Measurements from ENCODE around the gene SLC25A34.

SLC25A34 gene

DNA sequence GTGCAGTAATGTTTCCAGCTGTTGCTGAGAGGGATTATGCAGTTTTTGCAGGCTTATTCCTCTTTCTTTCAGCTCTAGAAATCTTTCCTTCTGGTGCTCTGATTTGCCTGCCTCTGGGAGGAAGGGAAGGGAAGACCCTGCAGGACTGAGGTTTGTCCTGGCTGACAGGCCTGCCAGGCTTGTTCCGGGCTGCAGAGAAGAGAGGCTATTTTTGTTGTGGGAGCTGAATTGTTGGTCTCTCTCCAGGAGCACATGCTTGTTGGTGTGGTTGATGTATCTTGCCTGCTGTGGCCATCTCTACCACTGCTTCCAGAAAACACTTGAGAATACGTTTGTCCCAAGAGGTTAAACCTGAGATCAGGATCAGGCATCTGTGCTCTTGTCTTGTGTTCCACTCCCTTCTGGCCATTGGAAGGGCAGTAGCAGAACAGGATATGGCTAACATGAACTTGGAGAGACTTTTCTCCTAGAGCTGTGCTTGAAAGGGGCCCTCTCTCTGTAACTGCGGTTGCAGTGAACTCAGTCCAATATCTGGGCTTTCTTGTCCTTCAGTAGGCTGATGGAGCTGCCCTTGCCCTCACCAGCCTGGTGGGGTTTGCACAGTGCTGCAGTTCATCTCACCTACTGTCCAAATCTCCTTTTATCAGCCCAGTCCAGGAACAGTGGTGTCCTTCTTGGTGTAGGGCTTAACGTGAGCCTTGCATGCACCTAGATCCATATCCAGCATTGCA is 21.5 kb upstream of the SLC25A34 start:
- peak; percentile 72 for DNase-seq (ENCODE audit: low spot score)

DNA sequence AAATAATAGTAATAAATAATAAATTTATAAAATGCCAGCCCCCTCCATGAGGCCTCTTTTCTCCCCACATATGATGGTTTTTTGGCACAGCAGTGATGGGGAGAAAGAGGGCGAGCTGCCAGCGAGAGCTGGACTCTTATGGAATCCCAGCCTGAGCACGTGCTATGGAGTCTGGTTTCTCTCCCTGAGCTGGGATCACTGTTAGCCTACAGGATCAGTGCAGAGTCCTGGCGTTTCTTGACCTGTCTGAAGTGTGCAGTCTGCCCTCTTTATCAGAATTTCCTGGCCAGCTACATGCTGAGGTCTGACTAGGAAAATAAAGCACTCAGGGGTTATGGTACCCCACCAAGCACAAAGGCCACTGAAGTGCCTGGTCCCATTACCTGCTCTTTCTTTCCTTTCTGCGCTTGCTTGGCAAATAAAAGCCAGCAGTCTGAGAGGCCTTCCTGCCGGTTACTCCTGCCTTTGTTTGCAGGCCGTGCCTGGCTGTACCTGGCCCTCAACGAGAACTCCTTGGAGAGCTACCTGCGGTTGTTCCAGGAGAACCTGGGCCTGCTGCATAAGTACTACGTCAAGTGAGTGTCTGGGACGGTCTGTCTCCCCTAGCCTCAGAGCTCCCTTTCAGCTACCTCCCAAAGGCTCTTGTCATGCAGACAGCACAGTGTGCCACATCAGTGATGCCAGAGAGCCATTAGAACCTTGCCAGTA is 18.5 kb upstream of the SLC25A34 start:
- DNase-seq (ENCODE audit: low spot score), result no peak

DNA sequence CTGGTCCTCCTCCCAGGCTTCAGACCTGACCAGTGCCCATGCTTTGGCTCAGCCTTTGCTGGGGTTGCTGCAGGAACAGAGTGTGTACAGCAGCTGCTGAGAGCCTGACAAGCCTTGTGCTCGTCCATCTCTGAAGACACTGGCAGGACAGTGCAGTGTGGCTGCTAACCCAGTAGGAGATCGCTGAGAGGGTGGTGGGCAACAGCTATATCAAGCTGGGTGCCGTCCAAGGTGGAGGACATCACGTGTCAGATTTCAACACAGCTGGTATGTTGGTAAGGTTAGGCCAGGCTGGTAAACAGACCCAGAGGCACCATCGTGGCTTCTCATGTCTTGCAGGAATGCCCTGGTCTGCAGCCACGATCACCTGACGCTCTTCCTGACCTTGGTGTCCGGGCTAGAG is 17.9 kb upstream of the SLC25A34 start:
- no peak for DNase-seq (ENCODE audit: low spot score)

- DNase-seq (ENCODE audit: low spot score), result no peak
Observed at GRCh38 chr1:15719381-15720120, 16.5 kb upstream of the SLC25A34 start.

DNA sequence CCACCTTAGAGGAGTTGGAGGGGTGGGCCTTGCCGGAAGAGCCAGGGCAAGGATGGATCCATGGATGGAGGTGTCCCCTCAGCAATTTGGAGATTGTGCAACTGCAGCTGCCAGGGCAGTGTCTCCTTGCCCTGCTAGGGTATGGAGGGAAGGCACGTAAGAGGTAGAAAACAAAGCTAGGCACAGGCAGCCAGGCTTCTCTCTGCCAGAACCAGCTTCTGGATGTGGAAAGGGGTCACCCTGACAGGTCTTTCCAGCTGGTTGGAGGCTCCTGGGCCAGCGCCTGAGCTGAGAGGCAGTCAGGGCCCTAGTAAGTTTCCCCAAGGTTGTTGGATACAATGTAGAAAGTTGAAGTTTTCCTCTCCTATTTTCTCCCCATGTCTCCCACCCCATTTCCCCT is 15.2 kb upstream of the SLC25A34 start:
- no peak for DNase-seq (ENCODE audit: low spot score)

DNA sequence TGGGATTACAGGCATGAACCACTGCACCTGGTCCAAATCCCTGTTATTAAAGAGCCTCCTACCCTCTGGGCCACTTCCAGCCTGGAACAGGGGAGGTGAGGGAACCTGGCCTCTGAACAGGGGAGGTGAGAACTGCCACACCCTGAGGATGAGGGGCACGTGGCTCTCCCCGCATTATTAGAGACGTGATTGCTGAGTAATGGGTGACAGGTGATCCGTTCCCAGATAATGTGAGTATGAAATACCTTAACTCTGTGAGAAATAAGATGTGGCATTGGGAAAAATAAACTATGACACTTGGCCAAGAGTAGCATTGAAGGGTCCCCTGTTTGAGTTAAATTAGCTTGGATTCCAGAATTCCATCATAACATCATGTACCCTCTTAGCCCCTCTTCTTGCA is 13.6 kb upstream of the SLC25A34 start:
- DNase-seq (ENCODE audit: low spot score), result no peak

GRCh38 chr1:15722836-15723532 is 13.1 kb upstream of the SLC25A34 start:
- DNase-seq (ENCODE audit: low spot score), result no peak

GRCh38 chr1:15723631-15724246 is 12.3 kb upstream of the SLC25A34 start:
- no peak for DNase-seq (ENCODE audit: low spot score)

DNA sequence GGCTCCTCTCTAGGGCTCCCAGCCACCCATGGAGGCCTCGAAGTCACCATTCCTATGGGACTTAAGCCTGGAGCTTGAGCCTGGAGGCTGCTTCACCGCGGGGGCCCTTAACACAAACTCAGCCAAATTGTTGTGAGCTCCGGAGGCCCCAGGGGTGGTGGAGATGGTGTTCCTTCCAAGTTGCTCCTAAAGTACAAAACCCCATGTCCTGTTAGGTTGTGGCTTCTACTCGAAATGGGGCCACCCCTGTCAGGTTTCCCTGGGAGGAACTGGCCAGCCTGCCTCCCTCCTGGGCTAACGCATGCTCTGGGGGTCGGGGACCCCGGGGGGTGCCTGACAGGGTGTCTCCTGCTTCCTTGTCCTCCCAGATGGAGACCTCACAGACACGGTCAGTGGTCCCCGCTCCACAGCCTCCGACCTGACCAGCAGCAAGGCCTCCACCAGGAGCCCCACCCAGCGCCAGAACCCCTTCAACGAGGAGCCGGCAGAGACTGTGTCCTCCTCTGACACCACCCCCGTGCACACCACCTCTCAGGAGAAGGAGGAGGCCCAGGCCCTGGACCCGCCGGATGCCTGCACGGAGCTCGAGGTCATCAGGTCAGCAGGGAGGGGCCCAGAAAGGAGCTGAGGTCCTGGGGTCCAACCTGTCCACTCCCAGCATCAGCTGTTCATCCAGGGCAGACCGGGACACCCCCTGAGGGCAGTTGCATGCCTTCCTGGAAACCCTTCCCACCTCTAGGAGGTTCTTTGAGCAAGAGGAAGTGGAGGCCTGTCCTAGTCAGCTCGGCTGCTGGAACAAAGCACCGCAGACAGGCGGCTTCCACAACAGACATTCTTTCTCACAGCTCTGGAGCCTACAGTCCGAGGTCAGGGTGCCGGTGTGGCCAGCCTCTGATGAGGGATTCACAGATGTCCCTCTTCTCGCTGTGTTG is 10.8 kb upstream of the SLC25A34 start:
- DNase-seq (ENCODE audit: low spot score), result no peak

- DNase-seq (ENCODE audit: low spot score), result no peak
Observed at GRCh38 chr1:15726508-15726907, 9.6 kb upstream of the SLC25A34 start.

DNA sequence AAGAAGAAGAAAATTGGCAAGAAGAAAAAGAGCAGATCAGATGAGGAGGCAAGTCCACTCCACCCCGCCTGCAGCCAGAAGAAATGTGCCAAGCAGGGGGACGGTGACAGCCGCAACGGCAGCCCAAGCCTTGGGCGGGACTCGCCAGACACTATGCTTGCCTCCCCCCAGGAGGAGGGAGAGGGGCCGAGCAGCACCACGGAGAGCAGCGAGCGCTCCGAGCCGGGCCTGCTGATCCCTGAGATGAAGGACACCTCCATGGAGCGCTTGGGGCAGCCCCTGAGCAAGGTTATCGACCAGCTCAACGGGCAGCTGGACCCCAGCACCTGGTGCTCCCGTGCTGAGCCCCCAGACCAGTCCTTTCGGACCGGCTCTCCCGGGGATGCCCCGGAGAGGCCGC is 9.0 kb upstream of the SLC25A34 start:
- DNase-seq (ENCODE audit: low spot score), result no peak

DNA sequence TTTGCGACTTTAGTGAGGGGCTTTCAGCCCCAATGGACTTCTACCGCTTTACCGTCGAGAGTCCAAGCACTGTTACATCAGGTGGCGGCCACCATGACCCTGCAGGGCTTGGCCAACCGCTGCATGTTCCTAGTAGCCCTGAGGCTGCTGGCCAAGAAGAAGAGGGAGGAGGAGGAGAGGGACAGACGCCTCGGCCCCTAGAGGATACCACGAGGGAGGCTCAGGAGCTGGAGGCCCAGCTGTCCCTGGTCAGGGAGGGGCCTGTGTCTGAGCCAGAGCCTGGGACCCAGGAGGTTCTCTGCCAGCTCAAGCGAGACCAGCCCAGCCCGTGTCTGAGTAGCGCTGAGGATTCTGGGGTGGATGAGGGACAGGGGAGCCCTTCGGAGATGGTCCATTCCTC is 8.6 kb upstream of the SLC25A34 start:
- DNase-seq (ENCODE audit: low spot score), result no peak

- DNase-seq (ENCODE audit: low spot score), result no peak
Observed at GRCh38 chr1:15727866-15728534, 8.1 kb upstream of the SLC25A34 start.

GRCh38 chr1:15728937-15729657 is 7.0 kb upstream of the SLC25A34 start:
- DNase-seq (ENCODE audit: low spot score), result no peak

DNA sequence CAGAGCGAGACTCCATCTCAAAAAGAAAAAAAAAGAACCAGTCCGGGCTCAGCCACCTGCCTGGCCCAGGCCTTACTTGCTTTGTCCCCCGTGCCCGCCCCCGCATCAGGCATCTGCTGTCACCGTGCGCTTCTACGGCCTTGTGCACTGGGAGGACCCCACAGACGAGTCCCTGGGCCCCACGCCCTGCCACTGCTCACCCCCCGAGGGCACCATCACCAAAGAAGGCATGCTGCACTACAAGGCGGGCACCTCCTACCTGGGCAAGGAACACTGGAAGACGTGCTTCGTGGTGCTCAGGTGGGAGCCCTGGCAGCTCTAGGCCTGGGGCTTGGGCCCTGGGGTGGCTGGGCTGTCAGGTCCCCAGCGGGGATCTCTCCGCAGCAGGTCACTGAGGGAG is 5.6 kb upstream of the SLC25A34 start:
- no peak for DNase-seq (ENCODE audit: low spot score)

GRCh38 chr1:15730936-15731335 is 5.1 kb upstream of the SLC25A34 start:
- no peak for DNase-seq (ENCODE audit: low spot score)

GRCh38 chr1:15731735-15732685 is 4.0 kb upstream of the SLC25A34 start:
- DNase-seq (ENCODE audit: low spot score), result no peak

DNA sequence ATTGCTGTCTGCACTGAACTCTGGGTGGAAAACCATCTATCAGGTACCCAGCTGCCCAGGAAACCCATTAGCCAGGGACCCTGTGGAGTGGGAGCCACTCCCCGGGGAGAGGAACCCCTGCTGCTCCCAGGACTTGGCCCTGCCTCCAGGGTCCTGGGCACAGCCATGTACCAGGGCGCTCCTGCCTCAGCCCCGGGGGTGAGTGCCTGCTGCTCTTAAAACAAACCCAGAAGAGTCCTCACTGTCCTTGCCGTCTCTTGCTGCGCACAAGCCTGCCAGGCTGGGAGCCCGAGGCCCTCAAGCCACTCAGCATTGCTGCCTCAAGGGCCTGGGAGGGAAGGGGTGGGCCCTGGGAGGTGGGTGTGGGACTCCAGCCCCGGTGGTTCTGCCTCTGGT is 3.4 kb upstream of the SLC25A34 start:
- no peak for DNase-seq (ENCODE audit: low spot score)

All from putamen (tissue), 1 donor.